GM18868 (cell line): ENCODE data around the gene NISCH.

Experiments used
- ATAC-seq: cut with Tn5 transposase; IDR thresholded peaks from one replicate; pipeline ENCODE4 v1.9.1; 2021; ENCODE audit warnings: mild to moderate bottlenecking, moderate library complexity; ENCODE audit not compliant: unreplicated experiment

Gene NISCH

GRCh38 chr3:52470920-52471319 lies 15.5 kb downstream of the NISCH start:
- ATAC-seq, result no peak

GRCh38 chr3:52471371-52472238 lies 16.2 kb downstream of the NISCH start:
- no peak for ATAC-seq

- no peak for ATAC-seq
These were observed 17.0 kb downstream of the NISCH start for GRCh38 chr3:52472239-52473000.

- no peak for ATAC-seq
These were observed 17.6 kb downstream of the NISCH start for GRCh38 chr3:52473026-52473425.

GRCh38 chr3:52477076-52477795 lies 21.8 kb downstream of the NISCH start:
- ATAC-seq, result no peak

GRCh38 chr3:52477796-52478095 lies 22.3 kb downstream of the NISCH start:
- no peak for ATAC-seq

GRCh38 chr3:52479037-52479876 lies 23.9 kb downstream of the NISCH start:
- ATAC-seq, result no peak

GRCh38 chr3:52479877-52480575 lies 24.6 kb downstream of the NISCH start:
- ATAC-seq, result no peak

GRCh38 chr3:52480768-52481715 lies 25.6 kb downstream of the NISCH start:
- ATAC-seq, result no peak

- ATAC-seq, result no peak
These were observed 26.6 kb downstream of the NISCH start for GRCh38 chr3:52481819-52482521.

- no peak for ATAC-seq
These were observed 27.7 kb downstream of the NISCH start for GRCh38 chr3:52483081-52483480.

GRCh38 chr3:52483577-52484381 lies 28.4 kb downstream of the NISCH start:
- no peak for ATAC-seq

- no peak for ATAC-seq
These were observed 29.5 kb downstream of the NISCH start for GRCh38 chr3:52484680-52485461.

- ATAC-seq, result no peak
These were observed 31.8 kb downstream of the NISCH start for GRCh38 chr3:52487050-52487787.

GRCh38 chr3:52487788-52488691 lies 32.6 kb downstream of the NISCH start:
- ATAC-seq, result no peak
